Measurements from ENCODE around the gene EXOC3L2. TPM values are rescaled to one million over a fixed set of nuclear protein-coding genes. Genes with fewer than 3 reads are reported as not detected.

Gene EXOC3L2
- total RNA-seq, 4 donors from 2014 or later: 0.44 to 3.5 (median 1.7) TPM

GRCh38 chr19:45216667-45217066 is 28.5 kb downstream of the EXOC3L2 start:
- TF ChIP-seq POLR2A (IDR thresholded peaks at IDR 0.05) (no peak), POLR2AphosphoS5 (IDR thresholded peaks at IDR 0.05) (no peak), CTCF (IDR thresholded peaks at IDR 0.05) (no peak), EP300 (IDR thresholded peaks at IDR 0.05) (no peak)
- H3K27ac ChIP-seq: no peak overlapping the region
- WGBS: 59% methylated on average over 6 of the region's 6 CpGs
- no peak overlapping the region for H3K4me3 ChIP-seq
- H3K9me3 ChIP-seq: no peaks in the 10 kb centered on the region
- H3K4me1 ChIP-seq: peaks cover 32% of the 10 kb centered on the region
- H3K27me3 ChIP-seq: peaks cover 38% of the 10 kb centered on the region
- no peak for DNase-seq (ENCODE audit: low spot score in 2 of 2)
- no peaks in the 10 kb centered on the region for H3K36me3 ChIP-seq

- H3K4me3 ChIP-seq: no peak overlapping the region
- H3K36me3 ChIP-seq: no peaks in the 10 kb centered on the region
- no peaks in the 10 kb centered on the region for H3K9me3 ChIP-seq
- H3K27me3 ChIP-seq: peaks cover 35% of the 10 kb centered on the region
- no peak overlapping the region for H3K27ac ChIP-seq
- TF ChIP-seq POLR2AphosphoS5 (IDR thresholded peaks at IDR 0.05) (no peak), POLR2A (IDR thresholded peaks at IDR 0.05) (no peak), EP300 (IDR thresholded peaks at IDR 0.05) (no peak), CTCF (IDR thresholded peaks at IDR 0.05) (no peak)
- 18% methylated on average over 21 of the region's 35 CpGs for WGBS
- DNase-seq (ENCODE audit: low spot score in 2 of 2): no peak
- peaks cover 32% of the 10 kb centered on the region for H3K4me1 ChIP-seq
Measured at GRCh38 chr19:45215391-45216191, 29.6 kb downstream of the EXOC3L2 start.

- no peak for DNase-seq (ENCODE audit: low spot score in 2 of 2)
- Histone ChIP-seq H3K4me3 (no peak overlapping the region), H3K36me3 (no peaks in the 10 kb centered on the region), H3K27ac (no peak overlapping the region), H3K9me3 (no peaks in the 10 kb centered on the region), H3K4me1 (peaks cover 32% of the 10 kb centered on the region), H3K27me3 (peaks cover 29% of the 10 kb centered on the region)
- 78% methylated on average over 21 of the region's 23 CpGs for WGBS
- TF ChIP-seq CTCF (IDR thresholded peaks at IDR 0.05): no peak
- TF ChIP-seq EP300 (IDR thresholded peaks at IDR 0.05): no peak
- TF ChIP-seq POLR2AphosphoS5 (IDR thresholded peaks at IDR 0.05): no peak
- TF ChIP-seq POLR2A (IDR thresholded peaks at IDR 0.05): no peak
Measured at GRCh38 chr19:45213031-45213430, 32.2 kb downstream of the EXOC3L2 start.

- 27% methylated on average over 12 of the region's 17 CpGs for WGBS
- peaks cover 17% of the 10 kb centered on the region for H3K27me3 ChIP-seq
- H3K9me3 ChIP-seq: no peaks in the 10 kb centered on the region
- peak in 1 of 2 donors; percentile 75 for DNase-seq (ENCODE audit: low spot score in 2 of 2)
- H3K4me1 ChIP-seq: peaks cover 25% of the 10 kb centered on the region
- TF ChIP-seq POLR2A (IDR thresholded peaks at IDR 0.05): no peak
- no peak for TF ChIP-seq EP300 (IDR thresholded peaks at IDR 0.05)
- TF ChIP-seq POLR2AphosphoS5 (IDR thresholded peaks at IDR 0.05): no peak
- no peak for TF ChIP-seq CTCF (IDR thresholded peaks at IDR 0.05)
- H3K4me3 ChIP-seq: no peak overlapping the region
- no peak overlapping the region for H3K27ac ChIP-seq
- no peaks in the 10 kb centered on the region for H3K36me3 ChIP-seq
Measured at GRCh38 chr19:45211751-45212381, 33.3 kb downstream of the EXOC3L2 start.

GRCh38 chr19:45206328-45206727 is 38.9 kb downstream of the EXOC3L2 start:
- peaks cover 8% of the 10 kb centered on the region for H3K4me1 ChIP-seq
- H3K9me3 ChIP-seq: no peaks in the 10 kb centered on the region
- no peak overlapping the region for H3K4me3 ChIP-seq
- H3K36me3 ChIP-seq: no peaks in the 10 kb centered on the region
- no peak for TF ChIP-seq POLR2AphosphoS5 (IDR thresholded peaks at IDR 0.05)
- no peak for TF ChIP-seq POLR2A (IDR thresholded peaks at IDR 0.05)
- no peak for TF ChIP-seq CTCF (IDR thresholded peaks at IDR 0.05)
- no peak for TF ChIP-seq EP300 (IDR thresholded peaks at IDR 0.05)
- WGBS: 94% methylated on average over 3 of the region's 3 CpGs
- no peak for DNase-seq (ENCODE audit: low spot score in 2 of 2)
- H3K27ac ChIP-seq: no peak overlapping the region
- H3K27me3 ChIP-seq: no peaks in the 10 kb centered on the region
